HG03342 (cell line): ENCODE measurements around the gene RANBP17.

ENCODE experiments used
- ATAC-seq: cut with Tn5 transposase; IDR thresholded peaks from one replicate; pipeline ENCODE4 v1.9.1; 2021; ENCODE audit warnings: mild to moderate bottlenecking, moderate library complexity; ENCODE audit not compliant: unreplicated experiment

RANBP17 gene

DNA sequence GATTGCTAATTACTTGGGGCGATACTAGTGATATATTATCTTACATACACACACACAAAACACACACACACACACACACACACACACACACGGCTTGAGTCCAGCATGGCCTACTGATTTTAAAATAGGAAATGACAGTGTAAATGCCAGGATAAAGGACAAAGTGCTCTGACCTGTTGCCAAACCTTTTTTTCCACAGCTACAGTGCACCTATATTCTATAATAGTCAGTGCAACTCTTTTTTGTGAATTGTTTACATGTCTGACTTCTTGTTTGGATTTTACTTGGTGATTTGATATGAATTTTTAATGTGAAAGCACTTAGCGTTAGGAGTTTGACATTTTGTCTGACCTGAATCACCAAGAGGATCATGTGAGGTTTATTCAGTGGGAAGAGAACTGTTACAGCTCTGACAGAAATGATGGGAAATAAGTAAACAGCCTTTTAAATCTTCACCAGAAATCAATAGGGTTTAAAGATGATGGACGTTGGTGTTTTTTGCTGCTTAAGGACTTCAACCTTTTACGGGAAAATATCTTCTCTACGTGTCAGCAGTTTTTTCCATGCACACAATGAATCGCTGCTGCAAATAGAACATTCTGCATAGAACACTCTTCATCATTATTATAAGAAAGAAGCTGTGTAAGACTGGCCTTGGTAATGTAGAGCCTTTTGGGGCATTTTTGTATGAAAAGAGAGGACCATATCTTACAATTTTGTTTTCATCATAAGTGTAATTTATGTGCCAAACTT lies 218.5 kb downstream of the RANBP17 start:
- no peak for ATAC-seq

- ATAC-seq: no peak
Measured at GRCh38 chr5:171081319-171081718, 219.5 kb downstream of the RANBP17 start.

DNA sequence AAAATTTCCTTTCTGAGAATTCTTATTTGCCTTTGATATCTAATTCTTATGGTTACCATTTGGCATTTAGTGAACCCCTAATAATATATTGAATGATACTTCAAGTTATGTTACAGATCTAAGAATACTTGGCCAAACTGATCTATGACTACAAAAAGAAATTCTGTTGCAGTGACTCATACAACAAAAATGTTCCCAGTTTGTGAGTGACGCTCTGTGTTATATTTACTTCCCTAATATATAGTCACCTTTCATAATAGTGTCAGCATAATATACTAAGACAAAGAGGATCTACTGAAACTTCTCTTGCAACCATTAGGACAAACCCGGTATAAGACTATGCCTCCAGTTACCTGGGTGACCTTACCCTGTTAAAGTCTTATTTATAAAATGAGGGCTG lies 230.4 kb downstream of the RANBP17 start:
- no peak for ATAC-seq

GRCh38 chr5:171093598-171093997 lies 231.8 kb downstream of the RANBP17 start:
- no peak for ATAC-seq

DNA sequence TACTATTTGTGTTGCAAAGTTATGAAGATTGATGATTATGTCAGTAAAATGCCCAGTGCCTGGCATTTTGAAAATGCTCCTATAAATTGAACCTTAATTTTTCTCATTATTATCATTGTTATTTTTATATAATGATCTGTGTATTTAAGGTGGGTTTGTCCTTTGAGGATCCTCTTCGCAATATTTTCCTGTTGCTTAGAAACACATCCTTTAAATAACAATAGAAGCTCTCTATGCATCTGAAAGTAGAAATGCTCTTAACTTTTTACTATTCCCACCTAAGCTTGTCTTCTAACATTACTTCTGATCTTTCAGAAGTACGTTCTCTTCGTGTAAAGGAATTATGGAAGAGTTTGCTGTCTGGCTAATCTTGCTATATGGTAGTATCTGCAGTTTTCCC lies 232.5 kb downstream of the RANBP17 start:
- ATAC-seq: no peak

DNA sequence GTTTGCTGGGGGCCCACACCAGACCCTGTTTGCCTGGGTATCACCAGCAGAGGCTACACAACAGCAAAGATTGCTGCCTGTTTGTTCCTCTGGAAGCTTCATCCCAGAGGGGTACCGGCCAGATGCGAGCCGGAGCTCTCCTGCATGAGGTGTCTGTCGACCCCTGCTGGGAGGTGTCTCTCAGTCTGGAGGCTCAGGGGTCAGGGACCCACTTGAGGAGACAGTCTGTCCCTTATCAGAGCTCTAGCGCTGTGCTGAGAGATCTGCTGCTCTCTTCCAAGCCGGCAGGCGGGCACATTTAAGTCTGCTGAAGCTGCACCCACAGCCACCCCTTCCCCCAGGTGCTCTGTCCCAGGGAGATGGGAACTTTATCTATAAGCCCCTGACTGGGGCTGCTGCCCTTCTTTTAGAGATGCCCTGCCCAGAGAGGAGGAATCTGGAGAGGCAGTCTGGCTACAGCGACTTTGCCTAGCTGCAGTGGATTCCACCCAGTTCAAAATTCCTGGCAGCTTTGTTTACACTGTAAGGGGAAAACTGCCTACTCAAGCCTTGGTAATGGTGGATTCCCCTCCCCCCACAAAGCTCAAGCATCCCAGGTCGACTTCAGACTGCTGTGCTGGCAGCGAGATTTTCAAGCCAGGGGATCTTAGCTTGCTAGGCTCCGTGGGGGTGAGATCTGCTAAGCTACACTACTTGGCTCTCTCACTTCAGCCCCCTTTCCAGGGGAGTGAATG lies 241.2 kb downstream of the RANBP17 start:
- no peak for ATAC-seq

GRCh38 chr5:171107669-171108068 lies 245.9 kb downstream of the RANBP17 start:
- ATAC-seq: no peak

- no peak for ATAC-seq
Measured at GRCh38 chr5:171115519-171115918, 253.7 kb downstream of the RANBP17 start.

- no peak for ATAC-seq
Measured at GRCh38 chr5:171116719-171117118, 254.9 kb downstream of the RANBP17 start.

DNA sequence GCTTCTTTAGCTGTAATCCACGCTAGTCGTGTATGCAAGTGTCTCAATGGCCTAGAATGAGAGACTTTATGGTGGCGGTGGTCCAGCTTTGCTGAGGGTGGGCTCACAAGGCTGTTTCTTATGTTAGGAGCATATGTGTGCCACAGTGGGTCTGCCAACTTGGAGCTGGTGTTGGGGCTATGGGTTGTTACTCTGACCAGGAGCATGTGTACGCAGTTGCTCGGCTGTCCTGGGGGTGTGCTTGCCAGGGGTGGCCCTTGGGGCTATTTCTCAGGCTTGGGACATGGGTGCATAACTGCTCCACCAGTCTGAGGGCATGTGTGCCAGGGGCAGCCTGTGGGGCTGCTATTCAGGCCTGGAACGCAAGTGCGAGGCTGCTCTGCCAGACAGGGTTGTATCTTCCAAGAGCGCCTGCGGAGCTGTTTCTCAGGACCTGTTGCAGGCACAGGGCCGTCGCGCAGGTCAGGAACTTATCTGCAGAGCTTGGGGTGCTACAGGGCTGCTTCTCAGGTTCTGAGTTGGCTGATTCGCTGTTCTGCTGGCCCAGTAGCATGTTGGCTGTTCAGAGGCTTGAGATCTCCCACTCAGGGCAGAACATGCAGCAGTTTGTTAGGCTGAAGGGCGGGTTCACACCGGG lies 259.3 kb downstream of the RANBP17 start:
- ATAC-seq: no peak

DNA sequence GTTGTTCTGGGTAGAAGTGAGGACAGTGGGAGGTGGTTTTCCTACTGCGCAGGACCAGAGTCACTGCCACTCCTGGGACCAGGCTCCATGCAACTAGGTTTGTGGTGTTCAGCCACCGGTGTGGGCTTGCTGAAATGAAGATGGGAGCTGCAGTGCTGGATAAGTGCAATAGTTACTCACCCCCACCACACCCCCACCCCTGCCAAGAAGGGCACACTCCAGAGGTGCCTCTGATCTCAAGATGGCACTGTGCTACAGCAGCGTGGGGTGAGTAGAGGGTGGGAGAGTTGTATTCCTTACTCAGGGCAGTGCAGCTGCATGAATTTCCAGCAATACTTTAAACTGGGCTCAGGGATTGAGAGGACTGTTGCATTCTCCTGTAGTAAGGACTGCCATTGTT lies 259.8 kb downstream of the RANBP17 start:
- ATAC-seq: no peak

DNA sequence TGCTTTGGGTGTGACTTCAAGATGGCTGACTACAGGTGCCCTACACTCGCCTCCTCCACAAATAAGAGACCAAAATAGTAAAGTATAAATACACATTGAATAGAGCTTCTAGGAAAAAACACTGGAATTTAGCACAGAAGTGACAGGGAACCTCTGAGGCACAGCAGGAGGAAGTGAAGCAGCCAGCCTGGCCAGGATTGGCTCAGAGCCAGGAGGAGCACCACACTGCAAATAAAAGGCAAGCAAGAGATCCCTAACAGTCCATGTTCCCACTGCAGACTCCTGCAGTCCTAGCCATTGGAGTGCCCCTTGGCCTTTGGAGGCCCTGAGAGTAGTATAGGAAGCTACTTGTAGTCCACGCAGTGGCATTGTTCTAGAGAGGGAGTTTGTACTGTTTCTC lies 260.6 kb downstream of the RANBP17 start:
- ATAC-seq: no peak

DNA sequence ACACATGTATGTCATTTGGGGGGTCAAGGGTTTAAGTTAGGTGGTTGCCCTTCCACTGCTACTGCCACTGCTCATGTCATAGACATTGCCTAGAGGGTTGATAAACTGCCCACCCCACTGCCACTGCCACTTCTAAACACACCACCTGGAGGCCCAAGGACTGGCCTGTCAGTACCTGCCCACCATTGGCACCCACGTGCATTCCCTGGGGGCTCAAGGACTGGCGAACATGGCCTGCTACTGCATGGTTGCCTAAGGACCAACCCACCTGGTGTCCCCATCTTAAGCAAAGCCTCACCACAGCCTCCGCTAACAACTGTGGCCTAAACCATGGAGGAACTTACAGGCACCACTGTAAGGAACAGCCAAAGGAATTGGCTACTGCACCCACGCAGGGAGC lies 261.6 kb downstream of the RANBP17 start:
- no peak for ATAC-seq

DNA sequence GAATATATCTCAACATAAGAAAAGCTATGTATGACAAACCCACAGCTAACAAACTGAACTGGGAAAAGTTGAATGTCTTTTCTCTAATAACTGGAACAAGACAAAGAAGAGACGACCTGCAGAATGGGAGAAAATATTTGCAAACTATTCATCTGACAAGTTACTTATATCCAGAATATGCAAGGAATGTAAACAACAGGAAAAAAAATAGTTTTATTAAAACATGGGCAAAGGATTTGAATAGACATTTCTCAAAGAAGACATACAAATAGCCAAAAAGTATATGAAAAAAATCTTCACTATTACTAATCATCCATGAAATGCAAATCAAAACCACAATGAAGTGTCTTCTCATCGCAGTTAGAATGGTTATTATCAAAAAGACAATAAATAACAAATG lies 265.5 kb downstream of the RANBP17 start:
- no peak for ATAC-seq

DNA sequence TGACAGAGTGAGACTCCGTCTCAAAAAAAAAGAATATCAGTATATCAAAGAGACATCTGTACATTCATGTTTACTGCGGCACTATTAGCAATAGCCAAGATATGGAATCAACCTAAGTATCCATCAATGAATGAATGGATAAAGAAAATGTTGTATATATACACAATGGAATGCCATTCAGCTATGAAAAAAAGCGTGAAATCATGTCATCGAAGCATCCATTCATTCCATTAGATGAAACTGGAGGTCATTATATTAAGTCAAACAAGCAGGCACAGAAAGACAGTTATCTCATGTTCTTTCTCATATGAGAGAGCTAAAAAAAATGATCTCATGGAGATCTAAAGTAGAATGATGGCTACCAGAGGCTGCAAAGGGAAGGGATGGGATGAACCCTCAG lies 266.3 kb downstream of the RANBP17 start:
- no peak for ATAC-seq

GRCh38 chr5:171129308-171129707 lies 267.5 kb downstream of the RANBP17 start:
- ATAC-seq: no peak

- no peak for ATAC-seq
Measured at GRCh38 chr5:171131497-171131896, 269.7 kb downstream of the RANBP17 start.

DNA sequence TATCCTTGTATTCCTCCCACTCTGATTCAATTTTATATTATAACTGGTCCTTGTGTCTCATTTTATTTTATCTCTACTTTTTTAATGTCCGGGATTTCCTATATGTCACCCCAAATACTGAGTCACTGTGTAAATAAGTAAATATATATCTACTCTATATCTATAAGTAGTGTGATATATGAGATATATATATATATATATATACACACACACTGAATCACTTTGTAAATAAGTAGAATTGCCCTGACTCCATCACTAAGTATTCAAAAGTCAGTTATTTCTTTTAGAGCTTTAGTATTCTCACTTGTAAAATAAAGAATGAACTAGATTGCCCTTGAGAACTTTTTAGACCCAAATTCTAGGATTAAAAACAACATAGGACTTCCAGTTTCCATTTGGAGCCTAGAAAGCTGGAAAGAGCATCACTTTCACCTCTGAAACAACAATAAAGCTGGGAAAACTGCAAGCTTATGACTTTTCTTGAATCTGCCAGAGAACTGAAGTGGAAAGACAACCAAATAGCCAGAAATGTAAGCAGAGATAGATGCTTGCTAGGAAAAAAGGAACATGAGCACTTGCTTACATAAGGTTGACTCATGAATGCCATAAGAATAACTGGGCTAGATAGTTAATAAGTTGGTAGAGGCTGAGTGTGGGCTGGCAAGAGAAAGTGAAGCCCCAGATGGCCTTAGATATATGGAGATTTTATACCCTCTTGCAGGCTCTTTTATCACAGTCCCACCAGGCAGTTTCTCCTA lies 276.1 kb downstream of the RANBP17 start:
- ATAC-seq: no peak

DNA sequence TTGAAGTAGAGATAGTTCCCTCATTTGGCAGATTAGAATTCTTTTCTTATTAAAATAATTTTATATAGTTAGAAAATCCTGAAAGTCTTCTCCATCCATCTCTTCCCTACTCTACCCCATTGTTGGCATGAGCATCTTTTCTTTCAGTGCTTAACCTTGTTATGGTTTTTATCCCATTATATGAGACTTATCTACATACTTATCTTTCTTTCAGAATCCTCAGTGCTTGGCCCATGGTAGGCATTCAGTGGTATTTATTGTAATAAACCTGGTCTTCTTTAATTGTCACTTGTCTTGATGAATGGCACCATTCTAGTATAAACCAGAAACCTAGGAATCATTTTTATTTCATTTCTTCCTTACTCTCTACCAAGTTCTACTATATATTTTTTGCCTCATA lies 277.4 kb downstream of the RANBP17 start:
- no peak for ATAC-seq

DNA sequence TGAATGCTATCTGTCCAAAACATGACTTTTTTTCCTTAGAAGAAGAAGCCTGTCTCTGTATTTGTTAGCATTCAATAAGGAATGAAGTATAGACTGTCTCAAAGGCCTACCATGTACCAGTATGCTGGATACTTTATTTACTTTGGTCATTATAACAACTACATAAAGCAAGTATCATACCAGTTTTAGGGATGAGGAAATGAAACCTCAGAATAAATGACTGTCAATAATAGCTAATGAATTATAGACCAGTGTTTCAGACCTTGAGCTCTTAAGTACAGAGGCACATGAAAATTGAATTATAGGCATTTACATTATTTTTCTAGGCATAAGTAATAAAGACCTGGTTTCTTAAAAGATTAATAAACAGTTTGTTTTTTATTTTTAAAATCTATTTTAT lies 280.8 kb downstream of the RANBP17 start:
- ATAC-seq: no peak

DNA sequence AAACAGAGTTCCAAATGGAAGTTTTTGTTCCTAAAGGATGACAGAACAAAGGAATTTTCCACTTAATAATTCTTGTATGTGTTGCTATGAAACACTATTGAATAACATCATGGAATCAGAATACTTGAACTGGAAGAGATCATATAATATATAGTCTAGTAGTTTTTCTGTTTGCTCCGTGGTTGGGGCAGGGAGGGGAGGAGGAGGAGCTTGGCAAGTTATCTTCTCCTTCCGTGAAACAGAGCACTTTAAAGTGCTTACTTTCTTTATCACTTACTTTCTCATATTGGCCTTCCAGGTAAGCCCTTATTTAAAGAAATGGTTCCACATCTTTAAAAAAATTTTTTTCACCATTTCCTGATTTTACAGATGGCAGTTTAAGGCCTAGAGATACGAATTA lies 281.4 kb downstream of the RANBP17 start:
- ATAC-seq: no peak
